CD14-positive monocyte (primary cell): Measurements from ENCODE around the gene LEMD3. TPM values are rescaled to one million over a fixed set of nuclear protein-coding genes. Genes with fewer than 3 reads are reported as not detected.

Experiments used
- DNase-seq, 3 donors: peaks; one replicate each; pipeline ENCODE4 v3.0.0-alpha.2; 2011 to 2022
- H2AFZ ChIP-seq: 2 replicates; pipeline ENCODE4 v1.6.0; 2012; ENCODE audit warnings: mild to moderate bottlenecking, low read depth, low read length, inconsistent platforms; ENCODE audit not compliant: insufficient read depth, poor library complexity, severe bottlenecking
- H3K27ac ChIP-seq, 2 donors: 1 replicate in 1 of 2; 2 replicates in 1 of 2; pipeline ENCODE4 v1.5.1; 2012 to 2013; ENCODE audit warnings: low read length in 2 of 2, control low read depth in 1 of 2, inconsistent platforms in 1 of 2, low read depth in 1 of 2, mild to moderate bottlenecking in 1 of 2
- H3K27me3 ChIP-seq, 2 donors: one replicate each; pipeline versions ENCODE4 v1.6.0 to v1.6.1; 2011 to 2013; ENCODE audit warnings: low read length in 2 of 2; ENCODE audit not compliant: control insufficient read depth in 2 of 2, insufficient read depth in 2 of 2
- H3K36me3 ChIP-seq, 2 donors: replicated peaks in 1 of 2; 1 replicate in 1 of 2; 2 replicates in 1 of 2; pipeline versions ENCODE4 v1.5.1 to v1.6.1; 2012 to 2013; ENCODE audit warnings: low read length in 2 of 2, control low read depth in 1 of 2, inconsistent platforms in 1 of 2, mild to moderate bottlenecking in 1 of 2; ENCODE audit not compliant: insufficient read depth in 2 of 2, control insufficient read depth in 1 of 2
- H3K4me1 ChIP-seq, 2 donors: 1 replicate in 1 of 2; 2 replicates in 1 of 2; pipeline versions ENCODE4 v1.5.1 to v1.6.1; 2012 to 2013; ENCODE audit warnings: low read length in 2 of 2, control low read depth in 1 of 2, inconsistent platforms in 1 of 2, mild to moderate bottlenecking in 1 of 2, moderate library complexity in 1 of 2; ENCODE audit not compliant: insufficient read depth in 2 of 2, control insufficient read depth in 1 of 2
- H3K4me2 ChIP-seq: replicated peaks from 2 replicates; pipeline ENCODE3; 2012; ENCODE audit warnings: low read length, moderate library complexity, mild to moderate bottlenecking; ENCODE audit not compliant: poor library complexity, severe bottlenecking; ENCODE audit errors: extremely low read depth
- H3K4me3 ChIP-seq, 3 experiments: fragments of 200-600 bp in 1 of 3; sonication (generic) in 1 of 3; replicated peaks in 1 of 3; 1 replicate in 2 of 3; 2 replicates in 1 of 3; pipeline ENCODE4 v1.5.1; 2011 to 2013; ENCODE audit warnings: low read length in 3 of 3, mild to moderate bottlenecking in 3 of 3, control low read depth in 2 of 3, low read depth in 2 of 3, inconsistent platforms in 1 of 3, moderate library complexity in 1 of 3
- H3K79me2 ChIP-seq: 2 replicates; pipeline ENCODE4 v1.6.0; 2012; ENCODE audit warnings: mild to moderate bottlenecking, control low read depth, inconsistent platforms, low read length, moderate library complexity; ENCODE audit not compliant: insufficient read depth
- H3K9ac ChIP-seq: 2 replicates; pipeline ENCODE4 v1.6.0; 2017; ENCODE audit warnings: low read length, mild to moderate bottlenecking; ENCODE audit not compliant: insufficient read depth, poor library complexity, severe bottlenecking
- H3K9me3 ChIP-seq, 2 donors: replicated peaks in 1 of 2; 1 replicate in 1 of 2; 2 replicates in 1 of 2; pipeline versions ENCODE4 v1.5.1 to v1.6.1; 2012 to 2013; ENCODE audit warnings: low read length in 2 of 2, control low read depth in 1 of 2; ENCODE audit not compliant: control insufficient read depth in 1 of 2, insufficient read depth in 1 of 2
- H4K20me1 ChIP-seq: 2 replicates; pipeline ENCODE4 v1.6.0; 2012; ENCODE audit warnings: mild to moderate bottlenecking, low read length, control low read depth, moderate library complexity; ENCODE audit not compliant: insufficient read depth
- H3K27ac Mint-ChIP-seq, 7 donors: one replicate each; pipeline ENCODE4 v1.8.0; 2020; ENCODE audit warnings: mild to moderate bottlenecking in 7 of 7, mixed read lengths in 7 of 7, moderate library complexity in 6 of 7, inconsistent platforms in 2 of 7
- H3K27me3 Mint-ChIP-seq, 3 donors: one replicate each; pipeline ENCODE4 v1.8.0; 2021 to 2022; ENCODE audit warnings: low read depth in 3 of 3, mild to moderate bottlenecking in 3 of 3, mixed read lengths in 3 of 3, moderate library complexity in 3 of 3, inconsistent platforms in 1 of 3
- H3K36me3 Mint-ChIP-seq, 2 donors: one replicate each; pipeline ENCODE4 v1.8.0; 2020; ENCODE audit warnings: mixed read lengths in 2 of 2, inconsistent platforms in 1 of 2, mild to moderate bottlenecking in 1 of 2
- H3K4me1 Mint-ChIP-seq: one replicate; pipeline ENCODE4 v1.8.0; 2020; ENCODE audit warnings: mild to moderate bottlenecking, mixed read lengths
- H3K4me3 Mint-ChIP-seq, 2 donors: one replicate each; pipeline ENCODE4 v1.8.0; 2020; ENCODE audit warnings: mild to moderate bottlenecking in 2 of 2, mixed read lengths in 2 of 2, moderate library complexity in 1 of 2
- H3K9me3 Mint-ChIP-seq, 7 donors: one replicate each; pipeline ENCODE4 v1.8.0; 2020 to 2022; ENCODE audit warnings: mixed read lengths in 7 of 7, mild to moderate bottlenecking in 6 of 7, moderate library complexity in 6 of 7, inconsistent platforms in 2 of 7
- WGBS: methylation state at CpG from one replicate; pipeline ENCODE4 v1.1.5; 2013; ENCODE audit warnings: missing lambda C conversion rate; ENCODE audit not compliant: insufficient coverage; 5-methylcytosine and 5-hydroxymethylcytosine counted together
- intact Hi-C, 2 donors: fragments of 100-400 bp; cut with micrococcal nuclease; formaldehyde crosslinking; loops; one replicate each; pipeline versions ENCODE4 v1.15.0 to v1.15.1; 2023
- polyA plus RNA-seq, 3 donors: library from polyadenylated mRNA; depleted of rRNA in 1 of 3; unstranded in 2 of 3; stranded (reverse) in 1 of 3; fragments of 300-500 nt in 2 of 3; fragments of >200 nt in 1 of 3; fragmentation: Illumina TruSeq in 2 of 3; gene quantifications; 1 replicate in 2 of 3; 2 replicates in 1 of 3; pipeline ENCODE4 v1.2.3, GENCODE V29; 2012 to 2021
- TF ChIP-seq, protein P1 (sequence below): fragments of 200-600 bp; IDR thresholded peaks from one replicate; pipeline ENCODE4 v1.8.0; 2022; ENCODE audit warnings: antibody characterized with exemption, mild to moderate bottlenecking

The LEMD3 gene
- polyA plus RNA-seq, 3 donors: 11.3 to 12.3 (median 11.7) TPM

- Mint-ChIP-seq H3K27ac (no peak overlapping the region), H3K4me3 (no peak overlapping the region), H3K9me3 (peaks cover 4 to 16% (median 9%) of the 10 kb centered on the region in 7 donors), H3K36me3 (no peaks in the 10 kb centered on the region), H3K27me3 (peaks cover 0 to 3% (median 2%) of the 10 kb centered on the region in 3 donors), H3K4me1 (peaks cover 1% of the 10 kb centered on the region)
- no peaks in the 10 kb centered on the region for H3K79me2 ChIP-seq
- no peaks in the 10 kb centered on the region for H3K36me3 ChIP-seq
- no peaks in the 10 kb centered on the region for H3K27me3 ChIP-seq
- TF ChIP-seq, protein P1, sequence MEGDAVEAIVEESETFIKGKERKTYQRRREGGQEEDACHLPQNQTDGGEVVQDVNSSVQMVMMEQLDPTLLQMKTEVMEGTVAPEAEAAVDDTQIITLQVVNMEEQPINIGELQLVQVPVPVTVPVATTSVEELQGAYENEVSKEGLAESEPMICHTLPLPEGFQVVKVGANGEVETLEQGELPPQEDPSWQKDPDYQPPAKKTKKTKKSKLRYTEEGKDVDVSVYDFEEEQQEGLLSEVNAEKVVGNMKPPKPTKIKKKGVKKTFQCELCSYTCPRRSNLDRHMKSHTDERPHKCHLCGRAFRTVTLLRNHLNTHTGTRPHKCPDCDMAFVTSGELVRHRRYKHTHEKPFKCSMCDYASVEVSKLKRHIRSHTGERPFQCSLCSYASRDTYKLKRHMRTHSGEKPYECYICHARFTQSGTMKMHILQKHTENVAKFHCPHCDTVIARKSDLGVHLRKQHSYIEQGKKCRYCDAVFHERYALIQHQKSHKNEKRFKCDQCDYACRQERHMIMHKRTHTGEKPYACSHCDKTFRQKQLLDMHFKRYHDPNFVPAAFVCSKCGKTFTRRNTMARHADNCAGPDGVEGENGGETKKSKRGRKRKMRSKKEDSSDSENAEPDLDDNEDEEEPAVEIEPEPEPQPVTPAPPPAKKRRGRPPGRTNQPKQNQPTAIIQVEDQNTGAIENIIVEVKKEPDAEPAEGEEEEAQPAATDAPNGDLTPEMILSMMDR: no peak
- no peaks in the 10 kb centered on the region for H4K20me1 ChIP-seq
- DNase-seq: no peak
- H3K4me3 ChIP-seq: no peak overlapping the region
- no peak overlapping the region for H3K9ac ChIP-seq
- intact Hi-C loops: no loop called here
- H3K27ac ChIP-seq: no peak overlapping the region
- no peaks in the 10 kb centered on the region for H3K4me1 ChIP-seq
- H3K4me2 ChIP-seq: no peak overlapping the region
- H3K9me3 ChIP-seq: no peaks in the 10 kb centered on the region
- H2AFZ ChIP-seq: no peak overlapping the region
Observed at GRCh38 chr12:65259501-65259900, 90.1 kb downstream of the LEMD3 start.

DNA sequence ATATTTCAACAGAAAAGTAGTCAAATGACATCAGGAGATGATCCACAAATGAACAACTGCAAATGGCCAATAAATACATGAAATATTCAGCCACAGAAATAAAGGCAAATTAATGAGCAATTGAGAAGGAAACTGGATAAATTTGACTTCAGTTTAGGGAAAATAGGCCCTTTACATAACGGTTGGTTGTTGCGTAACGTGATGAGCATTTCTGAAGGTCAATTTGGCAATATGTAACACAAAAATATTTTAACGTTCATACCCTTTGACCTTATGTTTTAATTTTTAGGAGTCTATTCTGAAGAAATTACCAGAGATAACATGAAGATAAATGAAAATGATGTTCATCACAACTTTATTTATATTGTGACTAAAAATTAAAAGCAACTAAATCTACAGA is 94.4 kb downstream of the LEMD3 start:
- Histone ChIP-seq H2AFZ (no peak overlapping the region), H4K20me1 (no peaks in the 10 kb centered on the region), H3K36me3 (no peaks in the 10 kb centered on the region), H3K27me3 (no peaks in the 10 kb centered on the region), H3K9me3 (no peaks in the 10 kb centered on the region), H3K9ac (no peak overlapping the region), H3K79me2 (no peaks in the 10 kb centered on the region), H3K4me3 (no peak overlapping the region), H3K4me1 (no peaks in the 10 kb centered on the region), H3K27ac (no peak overlapping the region), H3K4me2 (no peak overlapping the region)
- DNase-seq: no peak
- H3K36me3 Mint-ChIP-seq: no peaks in the 10 kb centered on the region
- H3K4me3 Mint-ChIP-seq: no peak overlapping the region
- no peak overlapping the region for H3K27ac Mint-ChIP-seq
- H3K4me1 Mint-ChIP-seq: peaks cover 4% of the 10 kb centered on the region
- H3K27me3 Mint-ChIP-seq: peaks cover 0 to 2% (median 2%) of the 10 kb centered on the region in 3 donors
- intact Hi-C loops: no loop called here
- no CpG with 5 or more reads among the region's 4 CpGs for WGBS
- H3K9me3 Mint-ChIP-seq: peaks cover 4 to 14% (median 8%) of the 10 kb centered on the region in 7 donors
- TF ChIP-seq, protein P1: no peak
